ENCODE measurements around the gene DIDO1.
"Not testable (repeated sequence)": the region's sequence is repeated elsewhere in the genome, so short reads cannot be mapped to it uniquely, and the experiment has no call there.

The DIDO1 gene

DNA sequence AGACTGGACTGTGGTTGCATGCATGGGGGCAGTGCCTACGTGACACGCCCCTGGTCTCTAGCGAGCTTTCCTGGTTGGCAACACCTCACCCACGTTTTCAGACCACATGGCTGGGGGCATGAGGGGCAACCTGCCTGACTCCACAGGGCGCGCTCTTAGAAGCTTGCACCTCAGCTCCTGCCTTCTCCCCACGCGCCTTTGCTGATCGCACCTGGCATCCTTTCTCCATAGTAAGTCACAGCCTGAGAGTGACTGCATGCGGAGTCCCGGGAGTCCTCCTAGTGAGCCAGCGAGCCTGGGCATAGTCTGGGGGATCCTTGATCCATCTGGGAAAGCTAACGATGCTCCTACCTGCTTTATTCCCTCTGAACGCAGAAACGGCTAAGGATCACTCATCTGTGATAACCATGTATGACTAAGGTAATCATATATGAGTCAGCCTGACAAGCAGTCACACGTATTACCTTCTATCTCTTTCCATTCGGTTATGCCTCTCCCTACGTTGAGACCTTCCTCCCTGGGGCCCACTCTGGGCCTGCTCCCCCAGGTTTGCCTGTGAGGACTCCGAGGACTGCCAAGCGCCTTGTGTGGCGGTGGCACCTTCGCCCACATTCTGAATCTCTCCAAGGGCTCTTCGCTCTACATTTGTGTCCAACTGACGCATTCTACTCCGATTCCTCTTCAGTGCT lies 69.2 kb downstream of the DIDO1 start:
- no peaks in the 10 kb centered on the region for H3K27me3 ChIP-seq (ENCODE audit: insufficient read depth, low read depth)
- no peak overlapping the region for H2AFZ ChIP-seq (ENCODE audit: low read depth)
- peaks cover 10% of the 10 kb centered on the region for H3K79me2 ChIP-seq (ENCODE audit: insufficient read depth, low read depth)
- no peak overlapping the region for H3K27ac ChIP-seq
- H3K9ac ChIP-seq = no peak overlapping the region
- TF ChIP-seq, protein P1, sequence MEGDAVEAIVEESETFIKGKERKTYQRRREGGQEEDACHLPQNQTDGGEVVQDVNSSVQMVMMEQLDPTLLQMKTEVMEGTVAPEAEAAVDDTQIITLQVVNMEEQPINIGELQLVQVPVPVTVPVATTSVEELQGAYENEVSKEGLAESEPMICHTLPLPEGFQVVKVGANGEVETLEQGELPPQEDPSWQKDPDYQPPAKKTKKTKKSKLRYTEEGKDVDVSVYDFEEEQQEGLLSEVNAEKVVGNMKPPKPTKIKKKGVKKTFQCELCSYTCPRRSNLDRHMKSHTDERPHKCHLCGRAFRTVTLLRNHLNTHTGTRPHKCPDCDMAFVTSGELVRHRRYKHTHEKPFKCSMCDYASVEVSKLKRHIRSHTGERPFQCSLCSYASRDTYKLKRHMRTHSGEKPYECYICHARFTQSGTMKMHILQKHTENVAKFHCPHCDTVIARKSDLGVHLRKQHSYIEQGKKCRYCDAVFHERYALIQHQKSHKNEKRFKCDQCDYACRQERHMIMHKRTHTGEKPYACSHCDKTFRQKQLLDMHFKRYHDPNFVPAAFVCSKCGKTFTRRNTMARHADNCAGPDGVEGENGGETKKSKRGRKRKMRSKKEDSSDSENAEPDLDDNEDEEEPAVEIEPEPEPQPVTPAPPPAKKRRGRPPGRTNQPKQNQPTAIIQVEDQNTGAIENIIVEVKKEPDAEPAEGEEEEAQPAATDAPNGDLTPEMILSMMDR (conservative IDR thresholded peaks at IDR 0.05; ENCODE audit: low read depth, low read length) = no peak
- H3K4me2 ChIP-seq = no peak overlapping the region
- 0 out of 2 replicates have a peak, but pooled peaks cover 2% of the 10 kb centered on the region for H4K20me1 ChIP-seq (ENCODE audit: insufficient read depth)
- H3K4me1 ChIP-seq (ENCODE audit: low read depth, poor library complexity, severe bottlenecking) = peaks cover 18% of the 10 kb centered on the region
- no peaks in the 10 kb centered on the region; the same call in 1 of the 2 replicates for H3K36me3 ChIP-seq (ENCODE audit: insufficient read depth)
- no peak overlapping the region for H3K4me3 ChIP-seq (IDR thresholded peaks at IDR 0.05; ENCODE audit: insufficient read depth, low read depth, low read length)

DNA sequence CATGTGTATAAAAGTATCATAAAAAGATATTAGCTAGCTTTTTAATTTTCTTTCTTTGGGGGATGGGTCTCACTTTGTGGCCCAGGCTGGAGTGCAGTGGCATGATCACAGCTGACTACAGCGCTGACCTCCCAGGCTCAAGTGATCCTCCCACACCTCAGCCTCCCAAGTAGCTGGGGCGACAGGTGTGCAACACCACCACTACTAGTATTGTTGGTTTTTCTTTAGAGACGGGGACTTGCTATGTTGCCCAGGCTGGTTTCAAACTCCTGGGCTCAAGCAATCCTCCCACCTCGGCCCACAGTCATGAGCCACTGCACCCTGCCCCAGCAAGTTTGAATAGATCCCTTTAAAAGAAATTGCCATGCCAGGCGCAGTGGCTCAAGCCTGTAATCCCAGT lies 71.2 kb downstream of the DIDO1 start:
- H3K79me2 ChIP-seq (ENCODE audit: insufficient read depth, low read depth) = peaks cover 5% of the 10 kb centered on the region
- H3K36me3 ChIP-seq (ENCODE audit: insufficient read depth) = no peaks in the 10 kb centered on the region; the same call in 1 of the 2 replicates
- no peak overlapping the region for H3K4me2 ChIP-seq

DNA sequence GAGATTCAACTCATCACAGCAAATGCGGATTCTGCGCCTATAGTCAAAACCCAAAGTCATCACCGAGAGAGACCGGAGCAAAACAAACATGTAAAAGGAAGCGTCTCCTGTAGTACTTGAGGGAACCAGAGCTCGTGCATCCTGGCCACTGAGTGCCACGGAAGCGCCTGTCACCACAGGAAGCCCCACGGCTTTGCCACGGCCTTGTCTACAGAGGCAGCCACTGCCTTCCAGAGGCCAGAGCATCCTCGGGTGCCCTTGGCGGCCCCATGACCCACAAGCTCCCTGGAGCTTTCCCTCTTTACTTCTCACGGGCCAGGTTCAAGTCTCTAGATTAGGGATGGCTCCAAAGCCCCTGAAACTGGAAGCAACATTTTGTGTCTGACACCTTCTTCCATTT lies 72.2 kb downstream of the DIDO1 start:
- Histone ChIP-seq H4K20me1 (ENCODE audit: insufficient read depth) (no peaks in the 10 kb centered on the region), H3K36me3 (ENCODE audit: insufficient read depth) (no peaks in the 10 kb centered on the region; the same call in 1 of the 2 replicates)
- TF ChIP-seq, protein P1 (conservative IDR thresholded peaks at IDR 0.05; ENCODE audit: low read depth, low read length) = no peak

More for the DNA sequence above, 71.2 kb downstream of the DIDO1 start:
- no peak overlapping the region for H3K9ac ChIP-seq
- H3K27me3 ChIP-seq (ENCODE audit: insufficient read depth, low read depth) = no peaks in the 10 kb centered on the region
- H3K27ac ChIP-seq = no peak overlapping the region
- 0 out of 2 replicates have a peak, but pooled peaks cover 2% of the 10 kb centered on the region for H4K20me1 ChIP-seq (ENCODE audit: insufficient read depth)
- H3K4me1 ChIP-seq (ENCODE audit: low read depth, poor library complexity, severe bottlenecking) = peaks cover 10% of the 10 kb centered on the region
- H2AFZ ChIP-seq (ENCODE audit: low read depth) = no peak overlapping the region
- H3K4me3 ChIP-seq (IDR thresholded peaks at IDR 0.05; ENCODE audit: insufficient read depth, low read depth, low read length) = no peak overlapping the region
- TF ChIP-seq, protein P1 (conservative IDR thresholded peaks at IDR 0.05; ENCODE audit: low read depth, low read length) = no peak

DNA sequence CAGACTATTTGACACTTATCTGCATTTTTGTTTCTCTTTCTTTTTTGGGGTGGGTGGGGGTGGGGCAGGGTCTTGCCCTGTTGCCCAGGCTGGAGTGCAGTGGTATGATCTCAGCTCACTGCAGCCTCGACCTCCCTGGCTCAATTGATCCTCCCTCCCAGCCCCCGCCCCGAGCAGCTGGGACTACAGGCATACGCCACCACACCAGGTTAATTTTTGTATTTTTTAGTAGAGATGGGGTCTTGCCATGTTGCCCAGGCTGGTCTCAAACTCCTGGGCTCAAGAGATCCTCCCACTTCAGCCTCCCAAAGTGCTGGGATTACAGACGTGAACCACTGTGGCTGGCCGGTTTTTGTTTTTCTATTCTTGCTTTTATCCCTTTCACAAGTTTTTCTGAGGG lies 73.0 kb downstream of the DIDO1 start:
- H4K20me1 ChIP-seq (ENCODE audit: insufficient read depth); H3K4me2 ChIP-seq; H3K36me3 ChIP-seq (ENCODE audit: insufficient read depth); H3K27me3 ChIP-seq (ENCODE audit: insufficient read depth, low read depth); H2AFZ ChIP-seq (ENCODE audit: low read depth); H3K27ac ChIP-seq; H3K79me2 ChIP-seq (ENCODE audit: insufficient read depth, low read depth); H3K4me1 ChIP-seq (ENCODE audit: low read depth, poor library complexity, severe bottlenecking); H3K9ac ChIP-seq; H3K4me3 ChIP-seq (IDR thresholded peaks at IDR 0.05; ENCODE audit: insufficient read depth, low read depth, low read length): not testable (repeated sequence)

More for the DNA sequence above, 72.2 kb downstream of the DIDO1 start:
- Histone ChIP-seq H3K79me2 (ENCODE audit: insufficient read depth, low read depth) (no peaks in the 10 kb centered on the region), H3K4me2 (no peak overlapping the region), H3K27me3 (ENCODE audit: insufficient read depth, low read depth) (no peaks in the 10 kb centered on the region), H3K27ac (no peak overlapping the region), H3K9ac (no peak overlapping the region), H2AFZ (ENCODE audit: low read depth) (no peak overlapping the region), H3K4me3 (IDR thresholded peaks at IDR 0.05; ENCODE audit: insufficient read depth, low read depth, low read length) (no peak overlapping the region), H3K4me1 (ENCODE audit: low read depth, poor library complexity, severe bottlenecking) (peaks cover under 1% of the 10 kb centered on the region)

DNA sequence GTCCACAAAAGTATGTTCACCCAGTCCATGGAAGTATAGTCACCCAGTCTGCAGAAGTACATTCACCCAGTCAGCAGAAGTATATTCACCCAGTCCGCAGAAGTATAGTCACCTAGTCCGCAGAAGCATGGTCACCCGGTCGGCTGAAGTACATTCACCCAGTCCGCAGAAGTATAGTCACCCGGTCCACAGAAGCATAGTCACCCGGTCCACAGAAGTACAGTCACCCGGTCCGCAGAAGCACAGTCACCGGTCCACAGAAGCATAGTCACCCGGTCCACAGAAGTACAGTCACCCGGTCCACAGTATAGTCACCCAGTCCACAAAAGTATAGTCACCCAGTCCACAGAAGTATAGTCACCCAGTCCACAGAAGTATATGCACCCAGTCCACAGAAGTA lies 73.5 kb downstream of the DIDO1 start:
- H3K27ac ChIP-seq = no peak overlapping the region
- H3K4me3 ChIP-seq (IDR thresholded peaks at IDR 0.05; ENCODE audit: insufficient read depth, low read depth, low read length) = no peak overlapping the region
- no peak overlapping the region for H3K9ac ChIP-seq
- H3K4me1 ChIP-seq (ENCODE audit: low read depth, poor library complexity, severe bottlenecking) = no peaks in the 10 kb centered on the region
- no peaks in the 10 kb centered on the region for H3K27me3 ChIP-seq (ENCODE audit: insufficient read depth, low read depth)
- no peak overlapping the region for H3K4me2 ChIP-seq
- TF ChIP-seq, protein P1 (conservative IDR thresholded peaks at IDR 0.05; ENCODE audit: low read depth, low read length) = no peak
- no peak overlapping the region for H2AFZ ChIP-seq (ENCODE audit: low read depth)
- no peaks in the 10 kb centered on the region for H3K79me2 ChIP-seq (ENCODE audit: insufficient read depth, low read depth)
- no peaks in the 10 kb centered on the region; the same call in 1 of the 2 replicates for H3K36me3 ChIP-seq (ENCODE audit: insufficient read depth)
- H4K20me1 ChIP-seq (ENCODE audit: insufficient read depth) = no peaks in the 10 kb centered on the region
